Endothelial cell of umbilical vein (primary cell): ENCODE measurements around the gene TLX3. TPM values are rescaled to one million over a fixed set of nuclear protein-coding genes. Genes with fewer than 3 reads are reported as not detected.

Source experiments
- BruUV-seq: library from RNA; stranded (reverse); fragments of 400-500 nt; replicated peaks from 2 replicates; lab custom pipeline; 2021; lab: Mats Ljungman, UMichigan
- CTCF ChIA-PET: fragments of 300-600, 350-600 bp; sonication (Branson Sonifier 250); formaldehyde crosslinking; loops from one replicate; lab custom pipeline; 2021; ENCODE audit warnings: antibody characterized with exemption, inconsistent platforms; lab: Charles Lee
- POLR2A ChIA-PET: fragments of 300-600, 350-600 bp; sonication (Branson Sonifier 250); formaldehyde crosslinking; loops from one replicate; lab custom pipeline; 2021; ENCODE audit warnings: antibody characterized with exemption, inconsistent platforms; lab: Charles Lee
- DNase-seq: peaks from one replicate; pipeline ENCODE4 v3.0.0-alpha.2; 2011; ENCODE audit warnings: low read depth, low spot score
- FAIRE-seq: peaks from 2 replicates; lab custom pipeline; 2011; peaks lifted over from hg19 to GRCh38; lab: Jason Lieb, UNC
- H2AFZ ChIP-seq: 2 replicates; pipeline ENCODE4 v1.6.0; 2012; ENCODE audit warnings: low read depth, low read length, control low read depth, inconsistent platforms
- H3K27ac ChIP-seq: 2 replicates; pipeline ENCODE4 v1.5.1; 2011; ENCODE audit warnings: low read depth, mild to moderate bottlenecking, control low read depth, low read length, moderate library complexity; ENCODE audit not compliant: insufficient read depth
- H3K27me3 ChIP-seq, 2 experiments: 2 replicates each; pipeline versions ENCODE4 v1.6.0 to v1.6.1; 2011; ENCODE audit warnings: low read length in 2 of 2, mixed read lengths in 1 of 2; ENCODE audit not compliant: control insufficient read depth in 2 of 2, insufficient read depth in 2 of 2
- H3K36me3 ChIP-seq, 2 experiments: 2 replicates in 1 of 2; 3 replicates in 1 of 2; pipeline ENCODE4 v1.5.1; 2011; ENCODE audit warnings: low read length in 2 of 2, mild to moderate bottlenecking in 1 of 2, moderate library complexity in 1 of 2; ENCODE audit not compliant: control insufficient read depth in 2 of 2, insufficient read depth in 2 of 2; ENCODE audit errors: extremely low read depth in 1 of 2
- H3K4me1 ChIP-seq: 3 replicates; pipeline ENCODE4 v1.5.1; 2011; ENCODE audit warnings: mild to moderate bottlenecking, low read length; ENCODE audit not compliant: control insufficient read depth, insufficient read depth; ENCODE audit errors: extremely low read depth
- H3K4me2 ChIP-seq: 2 replicates; pipeline ENCODE4 v1.6.1; 2011; ENCODE audit warnings: low read length, control low read depth, mixed read lengths; ENCODE audit not compliant: insufficient read depth
- H3K4me3 ChIP-seq, 3 experiments: fragments of 200-600 bp in 1 of 3; sonication (generic), shearing (Covaris generic) in 1 of 3; replicated peaks in 1 of 3; 2 replicates each; pipeline ENCODE4 v1.5.1; 2011 to 2016; ENCODE audit warnings: control low read depth in 3 of 3, low read length in 3 of 3, mild to moderate bottlenecking in 2 of 3, inconsistent platforms in 1 of 3, low read depth in 1 of 3, moderate library complexity in 1 of 3; ENCODE audit not compliant: insufficient read depth in 1 of 3
- H3K79me2 ChIP-seq: 2 replicates; pipeline ENCODE4 v1.6.0; 2012; ENCODE audit warnings: low read length, inconsistent platforms; ENCODE audit not compliant: control insufficient read depth, insufficient read depth
- H3K9ac ChIP-seq: replicated peaks from 2 replicates; pipeline ENCODE3; 2011; ENCODE audit warnings: low read length, control low read depth; ENCODE audit not compliant: insufficient read depth; ENCODE audit errors: extremely low read depth
- H3K9me1 ChIP-seq: replicated peaks from 3 replicates; pipeline ENCODE4 v1.6.0; 2011; ENCODE audit warnings: mild to moderate bottlenecking, low read length; ENCODE audit not compliant: control insufficient read depth, insufficient read depth; ENCODE audit errors: extremely low read depth
- H3K9me3 ChIP-seq: replicated peaks from 2 replicates; pipeline ENCODE4 v1.5.1; 2012; ENCODE audit warnings: low read length, inconsistent platforms; ENCODE audit not compliant: control insufficient read depth, insufficient read depth
- H4K20me1 ChIP-seq: replicated peaks from 2 replicates; pipeline ENCODE3; 2011; ENCODE audit warnings: mild to moderate bottlenecking, low read length; ENCODE audit not compliant: control insufficient read depth, insufficient read depth; ENCODE audit errors: extremely low read depth
- CTCF ChIP-seq, 2 donors: IDR thresholded peaks; 1 replicate in 1 of 2; 2 replicates in 1 of 2; pipeline ENCODE4 v1.5.1; 2011; ENCODE audit warnings: low read length in 2 of 2, mild to moderate bottlenecking in 2 of 2, moderate library complexity in 2 of 2, control low read depth in 1 of 2, inconsistent platforms in 1 of 2, low read depth in 1 of 2; ENCODE audit not compliant: insufficient read depth in 1 of 2; ENCODE audit errors: extremely low read depth in 1 of 2
- EZH2 ChIP-seq: IDR thresholded peaks from 2 replicates; pipeline ENCODE4 v1.6.1; 2012; ENCODE audit warnings: borderline replicate concordance, low read depth, mild to moderate bottlenecking, moderate library complexity, low read length, inconsistent platforms; ENCODE audit not compliant: severe bottlenecking
- FOS ChIP-seq: IDR thresholded peaks from 2 replicates; pipeline ENCODE4 v1.6.1; 2011; ENCODE audit warnings: mild to moderate bottlenecking, low read length, moderate library complexity, borderline replicate concordance; ENCODE audit not compliant: insufficient read depth
- JUN ChIP-seq: IDR thresholded peaks from 2 replicates; pipeline ENCODE4 v1.6.1; 2011; ENCODE audit warnings: borderline replicate concordance, low read depth; ENCODE audit not compliant: insufficient read length, insufficient read depth
- MYC ChIP-seq: IDR thresholded peaks from one replicate; pipeline ENCODE4 v1.6.1; 2011; ENCODE audit warnings: mild to moderate bottlenecking, low read depth, low read length
- POLR2AphosphoS5 ChIP-seq: IDR thresholded peaks from 2 replicates; pipeline ENCODE4 v1.6.1; 2012; ENCODE audit warnings: low read depth, mild to moderate bottlenecking, control low read depth, low read length, moderate library complexity; ENCODE audit not compliant: insufficient read depth
- dilution Hi-C: fragments of 300-500 bp; cut with MboI; formaldehyde crosslinking; loops from one replicate; pipeline ENCODE4 v1.15.0; 2019; ENCODE audit warnings: low sequenced_read_pairs; ENCODE audit not compliant: extremely low pct_ligation_motif_present
- intact Hi-C: fragments of 100-400 bp; cut with micrococcal nuclease; formaldehyde crosslinking; loops from one replicate; pipeline ENCODE4 v1.10.0; 2022
- polyA plus RNA-seq, 4 experiments: library from polyadenylated mRNA; depleted of rRNA in 3 of 4; stranded (reverse) in 3 of 4; unstranded in 1 of 4; fragments of >200 nt; gene quantifications; 2 replicates each; pipeline versions ENCODE4 v1.2.1 to v1.2.3, GENCODE V29; 2011 to 2012; ENCODE audit warnings: missing spikeins in 1 of 4
- total RNA-seq: library from RNA; stranded (reverse); gene quantifications from 2 replicates; pipeline ENCODE4 v1.2.3, GENCODE V29; 2021

Gene TLX3
- total and polyA plus RNA-seq, 2 donors (not counting 3 experiments of a cell fraction or from before 2014, with no cell fraction given) = not detected

- Histone ChIP-seq H3K9me3 (no peaks in the 10 kb centered on the region), H3K4me1 (no peaks in the 10 kb centered on the region), H3K27ac (no peak overlapping the region), H3K27me3 (no peaks in the 10 kb centered on the region), H3K79me2 (no peaks in the 10 kb centered on the region), H3K4me2 (no peak overlapping the region), H3K36me3 (no peaks in the 10 kb centered on the region), H2AFZ (no peak overlapping the region), H3K9me1 (no peaks in the 10 kb centered on the region), H4K20me1 (no peaks in the 10 kb centered on the region), H3K9ac (no peak overlapping the region), H3K4me3 (no peak overlapping the region)
- intact Hi-C loops = loop anchor here (1.0 to 2.0 kb wide), 7 partner anchors 69 to 704 kb away; no protein-coding TSS in a partner anchor
- CTCF ChIA-PET = interaction anchor here (0.6 to 12.0 kb wide), 33 partner anchors 9 to 704 kb away, joined by 3 to 301 read pairs (median 5); no protein-coding TSS in a partner anchor
- TF ChIP-seq JUN (no peak), CTCF (IDR thresholded peaks at IDR 0.05; ENCODE audit: extremely low read depth in 1 of 2, insufficient read depth in 1 of 2, low read depth in 1 of 2, low read length in 2 of 2) (peak; percentile 57 to 61), FOS (no peak), EZH2 (no peak), MYC (no peak), POLR2AphosphoS5 (no peak)
- FAIRE-seq (peak; percentile 90), DNase-seq (peak; percentile 64)
- POLR2A ChIA-PET = no interaction called here
- BruUV-seq = no TSS peak
- dilution Hi-C loops = no loop called here
These were observed 33.5 kb downstream of the TLX3 start for GRCh38 chr5:171342362-171343111.
